ENCODE data around the gene HSDL1.
"Not testable (repeated sequence)": the region's sequence is repeated elsewhere in the genome, so short reads cannot be mapped to it uniquely, and the experiment has no call there.

The HSDL1 gene

GRCh38 chr16:84117494-84117843, 27.5 kb downstream of the HSDL1 start:
- in situ Hi-C loops (cut with HindIII; ENCODE audit: low sequenced_read_pairs) = no loop called here
- TF ChIP-seq CTCF (IDR thresholded peaks at IDR 0.05; ENCODE audit: low read depth, low read length, missing control alignments) = no peak
- no peak for DNase-seq (ENCODE audit: low read depth)
- peak overlapping the region; percentile 92 for H3K4me3 ChIP-seq (ENCODE audit: low read depth, low read length)

DNA sequence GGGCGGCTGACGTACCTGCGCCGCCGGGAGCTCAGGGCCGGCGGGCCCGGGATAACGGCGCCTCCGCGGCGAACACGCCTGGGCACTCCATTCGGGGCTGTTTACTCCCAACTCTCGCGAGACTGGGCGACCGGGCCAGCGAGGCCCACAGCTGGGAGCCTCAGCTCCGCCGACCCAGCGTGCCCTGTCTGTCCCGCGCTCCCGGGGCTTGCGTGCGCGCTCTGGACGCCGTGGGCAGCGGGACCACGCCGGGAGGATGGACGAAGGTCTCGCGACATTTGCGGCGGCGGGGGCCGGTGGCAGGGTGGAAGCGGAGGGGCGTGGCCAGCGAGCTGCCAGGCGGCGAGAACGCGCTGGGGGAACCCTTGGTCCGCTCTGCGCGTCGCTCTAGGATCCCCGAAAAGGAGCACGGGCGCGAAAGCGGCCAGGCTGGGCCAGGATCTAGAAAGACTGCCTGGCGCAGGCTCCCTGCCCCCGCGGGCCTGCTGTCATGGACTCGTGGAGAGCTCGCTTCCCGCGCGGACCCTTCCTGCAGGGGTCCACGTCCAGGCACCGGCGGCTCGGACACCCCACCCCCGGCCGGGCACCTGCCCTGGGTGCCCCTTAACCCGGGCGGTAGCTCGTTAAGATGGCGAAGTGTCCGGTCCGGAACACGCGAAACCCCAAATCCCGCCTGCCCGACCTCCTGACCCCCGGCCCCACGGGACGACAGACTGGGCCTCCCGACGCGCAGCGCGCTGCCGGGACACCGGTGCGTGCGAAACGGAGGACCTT, 28.1 kb downstream of the HSDL1 start, which contains the start of gene MBTPS1:
Gene MBTPS1 (minus strand): TSS at position 223 of the 774 bp plus-strand sequence. CDS start 15,159 bp downstream, outside the sequence.
- no peak for TF ChIP-seq CTCF (IDR thresholded peaks at IDR 0.05; ENCODE audit: low read depth, low read length, missing control alignments)
- H3K4me3 ChIP-seq (ENCODE audit: low read depth, low read length) = peak within 1 kb of the TSS; percentile 92
- in situ Hi-C loops (cut with HindIII; ENCODE audit: low sequenced_read_pairs) = no loop called here
- DNase-seq (ENCODE audit: low read depth) = peak; percentile 94

- no peak for DNase-seq (ENCODE audit: low read depth)
- no peak for TF ChIP-seq CTCF (IDR thresholded peaks at IDR 0.05; ENCODE audit: low read depth, low read length, missing control alignments)
- in situ Hi-C loops (cut with HindIII; ENCODE audit: low sequenced_read_pairs) = no loop called here
- peak overlapping the region; percentile 92 for H3K4me3 ChIP-seq (ENCODE audit: low read depth, low read length)
These were observed 28.9 kb downstream of the HSDL1 start for GRCh38 chr16:84115919-84116719.

DNA sequence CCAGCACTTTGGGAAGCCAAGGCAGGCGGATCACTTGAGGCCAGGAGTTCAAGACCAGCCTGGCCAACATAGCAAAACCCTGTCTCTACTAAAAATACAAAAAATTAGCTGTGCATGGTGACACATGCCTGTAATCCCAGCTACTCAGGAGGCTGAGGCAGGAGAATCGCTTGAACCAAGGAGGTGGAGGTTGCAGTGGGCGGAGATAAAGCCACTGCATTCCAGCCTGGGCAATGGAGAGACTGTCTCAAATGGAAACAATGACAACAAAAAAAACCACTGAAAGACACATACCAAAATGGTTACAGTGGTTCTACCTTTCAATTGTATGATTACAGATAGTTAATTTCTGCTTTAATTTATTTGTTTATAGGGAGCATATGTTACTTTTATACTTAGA, 33.0 kb downstream of the HSDL1 start:
- H3K4me3 ChIP-seq (ENCODE audit: low read depth, low read length); DNase-seq (ENCODE audit: low read depth); in situ Hi-C loops (cut with HindIII; ENCODE audit: low sequenced_read_pairs): not testable (repeated sequence)

DNA sequence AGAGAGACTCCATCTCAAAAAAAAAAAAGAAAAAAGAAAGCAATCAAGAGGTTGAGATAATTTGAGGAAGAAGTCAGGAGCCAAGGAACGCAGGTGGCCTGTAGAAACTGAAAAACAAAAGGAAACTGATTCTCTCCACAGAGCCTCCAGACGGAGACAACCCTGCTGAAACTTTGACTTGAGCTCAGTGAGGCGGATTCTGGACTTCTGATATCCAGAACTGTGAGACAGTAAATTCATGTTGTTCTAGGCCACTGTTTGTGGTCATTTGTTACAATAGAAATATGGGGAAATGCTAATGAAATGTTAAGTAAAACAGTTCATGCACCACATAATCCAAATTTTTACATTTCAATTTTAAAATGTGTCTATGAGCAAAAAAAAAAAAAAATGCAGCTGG, 33.5 kb downstream of the HSDL1 start:
- H3K4me3 ChIP-seq (ENCODE audit: low read depth, low read length) = no peak overlapping the region
- in situ Hi-C loops (cut with HindIII; ENCODE audit: low sequenced_read_pairs) = no loop called here
- DNase-seq (ENCODE audit: low read depth) = no peak
- no peak for TF ChIP-seq CTCF (IDR thresholded peaks at IDR 0.05; ENCODE audit: low read depth, low read length, missing control alignments)

DNA sequence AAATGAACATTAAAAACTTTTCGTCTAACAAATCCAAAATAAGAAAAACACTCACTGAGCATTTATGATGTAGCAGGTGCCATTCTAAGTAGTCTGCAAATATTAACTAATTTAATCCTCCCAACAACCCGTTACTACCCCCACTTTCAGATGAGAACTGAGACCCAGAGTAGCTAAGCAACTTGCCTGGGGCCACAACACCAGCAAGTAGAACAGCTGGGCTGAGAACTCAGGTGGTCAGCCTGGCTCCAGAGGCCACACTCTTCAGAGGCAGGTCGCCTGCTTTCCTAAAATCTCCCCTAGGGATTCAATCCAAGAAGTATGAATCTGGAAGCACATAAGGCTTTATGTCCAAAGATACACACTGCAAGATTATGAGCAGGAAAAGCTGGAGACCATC, 34.5 kb downstream of the HSDL1 start:
- no peak for TF ChIP-seq CTCF (IDR thresholded peaks at IDR 0.05; ENCODE audit: low read depth, low read length, missing control alignments)
- no peak overlapping the region for H3K4me3 ChIP-seq (ENCODE audit: low read depth, low read length)
- in situ Hi-C loops (cut with HindIII; ENCODE audit: low sequenced_read_pairs) = no loop called here
- DNase-seq (ENCODE audit: low read depth) = no peak

All from astrocyte of the cerebellum (primary cell).